ENCODE measurements around the gene MOB1A.
A peak's percentile ranks its signal among the peaks of the same experiment; 100 is the strongest.
"Not testable (repeated sequence)": the region's sequence is repeated elsewhere in the genome, so short reads cannot be mapped to it uniquely, and the experiment has no call there.

MOB1A gene

GRCh38 chr2:74199871-74200305, 21.2 kb upstream of the MOB1A start:
- no peak for DNase-seq

- no peak for DNase-seq
These were observed 20.6 kb upstream of the MOB1A start for GRCh38 chr2:74199275-74199701.

GRCh38 chr2:74198461-74199274, 20.0 kb upstream of the MOB1A start, which contains the start of gene MTHFD2:
Gene MTHFD2, plus strand, starts transcription at chr2:74198615. Its CDS starts 27 bp downstream, at chr2:74198642.
- DNase-seq, result peak; percentile 93

- no peak for DNase-seq
These were observed 19.4 kb upstream of the MOB1A start for GRCh38 chr2:74198023-74198460.

- no peak for DNase-seq
These were observed 18.4 kb upstream of the MOB1A start for GRCh38 chr2:74197049-74197448.

GRCh38 chr2:74194799-74195198, 16.1 kb upstream of the MOB1A start:
- DNase-seq, result no peak

DNA sequence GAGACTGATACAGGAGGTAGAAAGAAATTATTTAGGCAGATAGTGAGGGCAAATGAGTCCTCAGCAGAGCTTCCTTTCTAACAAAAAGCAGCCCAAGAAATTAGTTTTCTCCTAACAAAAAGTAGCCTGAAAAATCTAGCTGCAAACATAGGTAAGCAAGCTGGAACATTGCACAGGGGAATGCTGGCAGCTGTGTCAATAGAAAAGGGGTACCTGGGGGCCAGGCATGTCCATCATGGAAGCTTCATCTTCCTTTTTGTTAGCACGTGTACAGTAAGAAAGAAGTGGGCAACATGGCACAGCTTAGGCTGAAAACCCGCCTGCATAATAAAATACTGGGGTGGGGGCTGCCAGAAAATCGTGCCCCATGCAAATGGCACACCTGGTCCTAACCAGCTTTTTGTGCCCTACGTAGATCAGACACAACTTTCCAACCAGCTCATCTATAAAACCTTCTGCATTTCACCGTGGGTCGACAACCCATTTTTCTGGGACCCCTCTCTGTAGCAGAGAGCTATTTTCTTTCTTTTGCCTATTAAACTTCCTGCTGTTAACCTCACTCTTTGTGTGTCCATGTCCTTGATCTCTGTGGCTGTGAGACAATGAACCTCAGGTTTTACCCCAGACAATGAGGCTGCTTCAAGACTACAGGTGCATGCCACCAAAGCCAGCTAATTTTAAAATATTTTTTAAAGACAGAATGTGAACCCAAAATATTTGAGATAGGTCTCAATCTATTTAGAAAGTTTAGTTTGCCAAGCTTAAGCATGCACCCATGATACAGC, 13.1 kb upstream of the MOB1A start:
- no peak for DNase-seq

DNA sequence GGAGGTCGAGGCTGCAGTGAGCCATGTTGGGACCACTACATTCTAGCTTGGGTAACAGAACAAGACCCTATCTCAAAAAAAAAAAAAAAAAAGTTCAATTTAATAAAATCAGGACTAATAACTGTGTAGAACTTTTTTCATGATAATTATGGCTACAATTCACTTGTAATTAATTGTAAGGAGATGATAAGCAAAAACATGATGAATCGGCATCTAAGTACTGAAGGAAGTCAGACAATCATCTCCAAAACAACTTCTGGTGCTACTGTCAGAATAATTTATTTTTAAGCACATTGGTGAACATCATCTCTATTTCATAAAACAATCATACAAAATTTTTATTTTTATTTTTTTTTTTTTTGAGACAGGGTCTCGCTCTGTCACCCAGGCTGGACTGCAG, 10.0 kb upstream of the MOB1A start:
- no peak for DNase-seq

GRCh38 chr2:74188018-74188601, 9.4 kb upstream of the MOB1A start:
- no peak for DNase-seq

DNA sequence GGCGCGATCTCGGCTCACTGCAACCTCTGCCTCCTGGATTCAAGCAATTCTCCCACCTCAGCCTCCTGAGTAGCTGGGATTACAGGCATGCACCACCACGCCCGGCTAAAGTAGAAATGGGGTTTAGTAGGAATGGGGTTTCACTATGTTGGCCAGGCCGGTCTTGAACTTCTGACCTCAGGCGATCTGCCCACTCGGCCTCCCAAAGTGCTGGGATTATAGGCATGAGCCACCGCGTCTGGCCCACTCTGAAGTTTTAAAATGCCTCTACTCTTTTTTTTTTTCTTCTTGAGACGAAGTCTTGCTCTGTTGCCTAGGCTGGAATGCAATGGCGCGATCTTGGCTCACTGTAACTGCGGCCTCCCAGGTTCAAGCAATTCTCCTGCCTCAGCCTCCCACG, 8.0 kb upstream of the MOB1A start:
- DNase-seq, result not testable (repeated sequence)

DNA sequence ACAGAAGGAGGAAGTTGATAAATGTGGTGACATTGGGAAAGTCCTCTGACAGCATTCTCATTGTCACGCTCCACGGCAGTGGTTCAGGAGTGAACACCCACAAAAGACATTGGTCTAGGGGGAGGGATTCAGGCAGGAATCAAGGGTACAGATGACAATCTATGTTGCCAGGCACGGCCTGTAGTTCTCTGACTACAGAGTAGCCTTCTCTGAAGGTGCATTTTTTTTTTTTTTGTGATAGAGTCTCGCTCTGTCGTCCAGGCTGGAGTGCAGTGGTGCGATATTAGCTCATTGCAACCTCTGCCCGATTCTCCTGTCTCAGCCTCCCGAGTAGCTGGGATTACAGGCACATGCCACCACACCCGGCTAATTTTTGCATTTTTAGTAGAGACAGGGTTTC, 7.4 kb upstream of the MOB1A start:
- no peak for DNase-seq

- DNase-seq, result no peak
These were observed 5.2 kb upstream of the MOB1A start for GRCh38 chr2:74183878-74184277.

DNA sequence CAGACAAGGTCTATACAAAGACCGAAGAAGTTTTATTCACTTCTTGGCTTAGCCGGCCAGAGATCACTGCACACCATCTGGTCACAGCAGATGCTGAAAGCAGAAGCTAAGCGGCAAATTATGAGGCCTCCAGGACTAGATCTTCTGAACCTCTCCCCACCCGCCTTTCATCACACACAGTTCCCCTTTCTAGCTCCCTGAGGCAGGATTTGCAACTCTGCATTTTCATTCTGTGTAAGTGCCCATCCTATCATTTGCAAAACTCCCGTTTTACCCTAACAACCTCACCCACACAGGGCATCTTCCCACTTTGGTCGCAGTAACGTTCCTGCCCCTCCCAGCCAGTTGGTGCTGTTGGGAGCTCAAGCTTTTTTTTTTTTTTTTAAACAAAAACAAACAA, 3.1 kb upstream of the MOB1A start:
- DNase-seq, result no peak

DNA sequence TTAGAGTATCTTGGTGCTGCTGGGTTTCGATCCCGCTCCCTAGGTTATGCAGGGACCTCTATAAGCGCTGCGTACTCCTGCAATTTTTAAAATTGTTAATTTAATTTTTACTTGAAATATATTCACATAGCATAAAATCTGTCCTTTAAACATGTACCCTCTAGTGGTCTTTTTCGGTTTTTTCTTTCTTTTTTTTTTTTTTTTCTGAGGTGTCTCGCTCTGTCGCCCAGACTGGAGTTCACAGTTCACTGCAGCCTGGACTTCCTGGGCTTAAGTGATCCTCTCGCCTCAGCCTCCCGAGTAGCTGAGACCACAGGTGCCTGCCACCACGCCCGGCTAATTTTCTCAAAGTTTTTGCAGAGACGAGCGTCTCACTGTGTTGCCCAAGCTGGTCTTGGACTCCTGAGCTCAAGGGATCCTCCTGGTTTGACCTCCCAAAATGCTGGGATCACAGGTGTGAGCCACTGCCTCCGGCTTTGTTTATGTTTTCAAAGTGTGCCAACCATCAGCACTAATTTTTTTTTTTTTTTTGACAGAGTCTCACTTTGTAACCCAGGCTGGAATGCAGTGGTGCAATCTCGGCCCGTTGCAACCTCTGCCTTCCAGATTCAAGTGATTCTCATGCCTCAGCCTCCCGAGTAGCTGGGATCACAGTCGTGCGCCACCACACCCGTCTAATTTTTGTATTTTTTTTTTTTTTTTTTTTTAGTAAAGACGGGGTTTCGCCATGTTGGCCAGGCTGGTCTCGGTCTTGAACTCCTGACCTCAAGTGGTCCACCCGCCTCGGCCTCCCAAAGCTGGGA, 585 bp upstream of the MOB1A start:
- DNase-seq, result no peak

DNA sequence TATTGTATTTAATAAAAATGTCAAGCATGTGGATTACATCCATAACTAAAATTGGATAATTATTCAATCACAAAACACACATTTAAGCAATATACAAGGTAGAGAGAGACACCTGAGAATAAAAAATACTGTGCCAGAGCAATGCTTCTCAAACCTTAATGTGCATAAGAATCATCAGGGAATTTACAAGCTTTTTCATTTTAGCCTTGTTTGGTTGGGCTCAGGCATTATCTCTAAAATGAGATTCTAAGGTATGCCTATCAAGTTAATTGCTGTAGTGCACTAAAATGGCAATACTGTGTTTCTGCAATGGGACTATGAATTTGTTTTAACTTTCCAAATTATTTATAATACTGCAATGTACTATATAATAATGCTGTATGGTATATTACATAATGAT, 983 bp downstream of the MOB1A start:
- no peak for DNase-seq

GRCh38 chr2:74174909-74175308, 3.8 kb downstream of the MOB1A start:
- no peak for DNase-seq

DNA sequence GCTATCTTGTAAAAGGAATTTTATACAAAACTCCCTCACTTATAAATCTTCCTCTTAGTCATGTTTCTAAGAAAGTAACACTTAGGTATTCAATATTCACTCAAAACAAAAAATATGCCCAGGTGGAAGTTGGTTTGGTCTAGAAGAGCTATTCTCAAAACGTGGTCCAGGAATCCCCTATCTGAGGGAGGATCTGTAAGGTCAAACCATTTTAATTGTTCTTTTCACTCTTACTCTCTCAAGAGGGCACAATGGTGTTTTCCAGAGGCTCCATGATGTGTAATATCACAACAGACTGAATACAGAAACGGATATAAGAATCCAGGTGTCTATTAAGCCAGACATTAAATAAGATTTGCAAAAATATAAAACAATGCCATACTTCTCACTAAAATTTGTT, 9.9 kb downstream of the MOB1A start:
- DNase-seq, result no peak

DNA sequence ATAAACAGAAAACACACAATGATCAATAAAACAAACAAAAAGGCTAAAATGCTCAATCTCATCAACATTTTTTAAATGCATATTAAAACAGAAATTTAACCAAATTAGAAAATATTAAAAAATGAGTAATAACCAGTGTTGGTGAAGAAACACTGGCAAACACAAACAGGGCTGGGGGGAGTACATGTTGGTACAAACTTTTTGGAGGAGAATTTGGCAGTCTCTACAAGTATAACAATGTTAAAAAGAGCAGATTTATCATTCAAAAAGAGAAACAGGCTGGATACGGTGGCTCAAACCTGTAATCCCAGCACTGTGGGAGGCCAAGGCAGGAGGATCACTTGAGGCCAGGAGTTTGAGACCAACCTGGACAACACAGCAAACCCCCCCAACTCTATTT, 13.9 kb downstream of the MOB1A start:
- no peak for DNase-seq

DNA sequence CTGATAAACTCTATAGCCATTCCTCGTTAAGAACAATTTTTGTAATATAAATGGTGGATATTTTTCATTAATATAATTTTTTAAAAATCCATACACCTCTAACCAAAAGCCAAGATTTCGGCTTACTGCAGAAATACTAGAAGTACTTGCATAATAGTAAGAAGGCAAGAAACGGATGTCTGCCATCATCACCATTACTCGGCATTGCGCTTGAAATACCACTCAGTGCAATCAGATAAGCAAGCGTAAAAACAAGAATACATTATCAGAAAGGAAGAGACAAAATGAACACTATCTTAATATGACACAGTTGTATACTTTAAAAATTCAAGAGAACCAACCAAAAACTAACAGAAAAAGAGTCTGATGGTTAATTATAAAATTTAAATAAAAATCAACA, 15.7 kb downstream of the MOB1A start:
- DNase-seq, result no peak

DNA sequence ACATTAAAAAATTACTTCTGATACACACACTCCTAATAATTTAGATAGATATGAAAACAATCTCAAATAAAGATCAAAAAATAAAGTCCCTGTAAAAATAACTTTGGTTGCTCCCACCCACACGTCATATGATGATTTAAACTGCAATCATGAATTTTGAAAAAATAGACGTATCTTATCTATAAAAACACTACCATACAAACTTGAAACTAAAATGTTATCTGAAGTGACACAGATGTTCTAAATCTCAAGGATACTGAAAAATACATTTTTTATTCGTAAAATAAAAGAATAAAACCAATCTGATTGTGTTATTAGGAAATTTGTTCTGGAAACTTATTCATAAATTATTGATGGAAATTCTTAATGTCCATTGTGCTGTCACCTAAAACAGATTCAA, 22.8 kb downstream of the MOB1A start:
- DNase-seq, result no peak

DNA sequence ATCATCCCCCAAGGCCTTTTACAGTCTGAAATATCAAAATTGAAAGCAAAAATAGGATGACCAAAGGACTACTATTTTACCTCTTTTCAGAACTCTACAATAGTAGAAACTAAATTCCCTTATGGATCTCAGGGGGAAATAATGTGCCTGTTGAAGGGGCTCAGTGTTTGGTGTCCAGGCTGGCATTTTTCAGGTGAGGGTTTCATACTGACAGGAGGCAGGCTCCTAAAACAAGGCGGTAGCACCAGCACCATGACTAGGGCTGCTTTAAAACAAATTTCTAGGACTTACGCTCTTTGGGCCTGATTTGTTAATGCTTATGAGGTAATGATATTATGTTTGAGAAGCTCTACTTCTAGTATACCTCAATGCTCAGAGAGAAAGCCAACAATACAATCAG, 25.7 kb downstream of the MOB1A start:
- no peak for DNase-seq

DNA sequence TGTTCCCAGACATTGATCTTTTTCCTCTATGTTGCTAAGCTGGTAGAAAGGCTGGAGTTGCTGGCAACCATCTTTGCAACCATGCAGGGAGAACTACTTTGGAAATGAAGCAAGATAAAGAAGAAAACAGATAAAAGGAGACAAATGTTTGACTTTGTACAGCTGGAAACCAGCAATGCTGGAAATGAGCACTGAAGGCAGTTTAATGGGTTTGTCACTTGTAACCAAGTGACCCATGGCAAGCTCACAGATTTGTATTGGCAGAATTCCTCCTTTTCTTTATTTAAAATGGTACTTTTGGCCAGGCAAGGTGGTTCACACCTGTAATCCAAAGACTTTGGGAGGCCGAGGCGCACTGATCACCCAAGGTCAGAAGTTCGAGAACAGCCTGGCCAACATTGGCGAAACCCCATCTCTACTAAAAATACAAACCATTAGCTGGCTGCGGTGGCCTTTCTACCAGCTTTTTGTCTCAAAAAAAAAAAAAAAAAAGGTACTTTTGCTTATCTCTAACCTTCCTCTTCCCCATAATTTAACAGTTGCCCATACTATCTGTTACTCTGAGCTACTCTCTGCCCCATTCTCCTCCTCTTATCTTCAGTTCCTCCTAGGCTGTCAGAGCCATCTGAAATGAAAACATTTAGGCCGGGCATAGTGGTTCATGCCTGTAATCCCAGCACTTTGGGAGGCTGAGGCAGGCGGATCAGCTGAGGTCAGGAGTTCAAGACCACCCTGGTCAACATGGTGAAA, 28.9 kb downstream of the MOB1A start:
- no peak for DNase-seq
